B cell (primary cell): ENCODE measurements around the gene IFNG-AS1.

Experiments
- CTCF ChIP-seq: fragments of 200-600 bp; IDR thresholded peaks from one replicate; pipeline ENCODE4 v1.8.0; 2022; ENCODE audit warnings: antibody characterized with exemption, mild to moderate bottlenecking
- EZH2 ChIP-seq: IDR thresholded peaks from 2 replicates; pipeline ENCODE4 v1.6.1; 2012; ENCODE audit warnings: borderline replicate concordance, low read depth, mild to moderate bottlenecking, moderate library complexity, low read length; ENCODE audit not compliant: insufficient read depth, poor library complexity, severe bottlenecking

GRCh38 chr12:68069275-68069674 is 80.0 kb downstream of the IFNG-AS1 start:
- TF ChIP-seq CTCF (no peak), EZH2 (no peak)
